CD14-positive monocyte (primary cell): ENCODE results near the gene CYP46A1. TPM values are rescaled to one million over a fixed set of nuclear protein-coding genes. Genes with fewer than 3 reads are reported as not detected.

Experiments used
- DNase-seq, 3 donors: peaks; one replicate each; pipeline ENCODE4 v3.0.0-alpha.2; 2011 to 2022
- H2AFZ ChIP-seq: 2 replicates; pipeline ENCODE4 v1.6.0; 2012; ENCODE audit warnings: mild to moderate bottlenecking, low read depth, low read length, inconsistent platforms; ENCODE audit not compliant: insufficient read depth, poor library complexity, severe bottlenecking
- H3K27ac ChIP-seq, 2 donors: 1 replicate in 1 of 2; 2 replicates in 1 of 2; pipeline ENCODE4 v1.5.1; 2012 to 2013; ENCODE audit warnings: low read length in 2 of 2, control low read depth in 1 of 2, inconsistent platforms in 1 of 2, low read depth in 1 of 2, mild to moderate bottlenecking in 1 of 2
- H3K27me3 ChIP-seq, 2 donors: one replicate each; pipeline versions ENCODE4 v1.6.0 to v1.6.1; 2011 to 2013; ENCODE audit warnings: low read length in 2 of 2; ENCODE audit not compliant: control insufficient read depth in 2 of 2, insufficient read depth in 2 of 2
- H3K36me3 ChIP-seq, 2 donors: replicated peaks in 1 of 2; 1 replicate in 1 of 2; 2 replicates in 1 of 2; pipeline versions ENCODE4 v1.5.1 to v1.6.1; 2012 to 2013; ENCODE audit warnings: low read length in 2 of 2, control low read depth in 1 of 2, inconsistent platforms in 1 of 2, mild to moderate bottlenecking in 1 of 2; ENCODE audit not compliant: insufficient read depth in 2 of 2, control insufficient read depth in 1 of 2
- H3K4me1 ChIP-seq, 2 donors: 1 replicate in 1 of 2; 2 replicates in 1 of 2; pipeline versions ENCODE4 v1.5.1 to v1.6.1; 2012 to 2013; ENCODE audit warnings: low read length in 2 of 2, control low read depth in 1 of 2, inconsistent platforms in 1 of 2, mild to moderate bottlenecking in 1 of 2, moderate library complexity in 1 of 2; ENCODE audit not compliant: insufficient read depth in 2 of 2, control insufficient read depth in 1 of 2
- H3K4me2 ChIP-seq: replicated peaks from 2 replicates; pipeline ENCODE3; 2012; ENCODE audit warnings: low read length, moderate library complexity, mild to moderate bottlenecking; ENCODE audit not compliant: poor library complexity, severe bottlenecking; ENCODE audit errors: extremely low read depth
- H3K4me3 ChIP-seq, 3 experiments: fragments of 200-600 bp in 1 of 3; sonication (generic) in 1 of 3; replicated peaks in 1 of 3; 1 replicate in 2 of 3; 2 replicates in 1 of 3; pipeline ENCODE4 v1.5.1; 2011 to 2013; ENCODE audit warnings: low read length in 3 of 3, mild to moderate bottlenecking in 3 of 3, control low read depth in 2 of 3, low read depth in 2 of 3, inconsistent platforms in 1 of 3, moderate library complexity in 1 of 3
- H3K79me2 ChIP-seq: 2 replicates; pipeline ENCODE4 v1.6.0; 2012; ENCODE audit warnings: mild to moderate bottlenecking, control low read depth, inconsistent platforms, low read length, moderate library complexity; ENCODE audit not compliant: insufficient read depth
- H3K9ac ChIP-seq: 2 replicates; pipeline ENCODE4 v1.6.0; 2017; ENCODE audit warnings: low read length, mild to moderate bottlenecking; ENCODE audit not compliant: insufficient read depth, poor library complexity, severe bottlenecking
- H3K9me3 ChIP-seq, 2 donors: replicated peaks in 1 of 2; 1 replicate in 1 of 2; 2 replicates in 1 of 2; pipeline versions ENCODE4 v1.5.1 to v1.6.1; 2012 to 2013; ENCODE audit warnings: low read length in 2 of 2, control low read depth in 1 of 2; ENCODE audit not compliant: control insufficient read depth in 1 of 2, insufficient read depth in 1 of 2
- H4K20me1 ChIP-seq: 2 replicates; pipeline ENCODE4 v1.6.0; 2012; ENCODE audit warnings: mild to moderate bottlenecking, low read length, control low read depth, moderate library complexity; ENCODE audit not compliant: insufficient read depth
- H3K27ac Mint-ChIP-seq, 7 donors: one replicate each; pipeline ENCODE4 v1.8.0; 2020; ENCODE audit warnings: mild to moderate bottlenecking in 7 of 7, mixed read lengths in 7 of 7, moderate library complexity in 6 of 7, inconsistent platforms in 2 of 7
- H3K27me3 Mint-ChIP-seq, 3 donors: one replicate each; pipeline ENCODE4 v1.8.0; 2021 to 2022; ENCODE audit warnings: low read depth in 3 of 3, mild to moderate bottlenecking in 3 of 3, mixed read lengths in 3 of 3, moderate library complexity in 3 of 3, inconsistent platforms in 1 of 3
- H3K36me3 Mint-ChIP-seq, 2 donors: one replicate each; pipeline ENCODE4 v1.8.0; 2020; ENCODE audit warnings: mixed read lengths in 2 of 2, inconsistent platforms in 1 of 2, mild to moderate bottlenecking in 1 of 2
- H3K4me1 Mint-ChIP-seq: one replicate; pipeline ENCODE4 v1.8.0; 2020; ENCODE audit warnings: mild to moderate bottlenecking, mixed read lengths
- H3K4me3 Mint-ChIP-seq, 2 donors: one replicate each; pipeline ENCODE4 v1.8.0; 2020; ENCODE audit warnings: mild to moderate bottlenecking in 2 of 2, mixed read lengths in 2 of 2, moderate library complexity in 1 of 2
- H3K9me3 Mint-ChIP-seq, 7 donors: one replicate each; pipeline ENCODE4 v1.8.0; 2020 to 2022; ENCODE audit warnings: mixed read lengths in 7 of 7, mild to moderate bottlenecking in 6 of 7, moderate library complexity in 6 of 7, inconsistent platforms in 2 of 7
- WGBS: methylation state at CpG from one replicate; pipeline ENCODE4 v1.1.5; 2013; ENCODE audit warnings: missing lambda C conversion rate; ENCODE audit not compliant: insufficient coverage; 5-methylcytosine and 5-hydroxymethylcytosine counted together
- intact Hi-C, 2 donors: fragments of 100-400 bp; cut with micrococcal nuclease; formaldehyde crosslinking; loops; one replicate each; pipeline versions ENCODE4 v1.15.0 to v1.15.1; 2023
- polyA plus RNA-seq, 3 donors: library from polyadenylated mRNA; depleted of rRNA in 1 of 3; unstranded in 2 of 3; stranded (reverse) in 1 of 3; fragments of 300-500 nt in 2 of 3; fragments of >200 nt in 1 of 3; fragmentation: Illumina TruSeq in 2 of 3; gene quantifications; 1 replicate in 2 of 3; 2 replicates in 1 of 3; pipeline ENCODE4 v1.2.3, GENCODE V29; 2012 to 2021
- TF ChIP-seq, protein P1 (sequence below): fragments of 200-600 bp; IDR thresholded peaks from one replicate; pipeline ENCODE4 v1.8.0; 2022; ENCODE audit warnings: antibody characterized with exemption, mild to moderate bottlenecking

Gene CYP46A1
- polyA plus RNA-seq, 3 donors, result not detected

DNA sequence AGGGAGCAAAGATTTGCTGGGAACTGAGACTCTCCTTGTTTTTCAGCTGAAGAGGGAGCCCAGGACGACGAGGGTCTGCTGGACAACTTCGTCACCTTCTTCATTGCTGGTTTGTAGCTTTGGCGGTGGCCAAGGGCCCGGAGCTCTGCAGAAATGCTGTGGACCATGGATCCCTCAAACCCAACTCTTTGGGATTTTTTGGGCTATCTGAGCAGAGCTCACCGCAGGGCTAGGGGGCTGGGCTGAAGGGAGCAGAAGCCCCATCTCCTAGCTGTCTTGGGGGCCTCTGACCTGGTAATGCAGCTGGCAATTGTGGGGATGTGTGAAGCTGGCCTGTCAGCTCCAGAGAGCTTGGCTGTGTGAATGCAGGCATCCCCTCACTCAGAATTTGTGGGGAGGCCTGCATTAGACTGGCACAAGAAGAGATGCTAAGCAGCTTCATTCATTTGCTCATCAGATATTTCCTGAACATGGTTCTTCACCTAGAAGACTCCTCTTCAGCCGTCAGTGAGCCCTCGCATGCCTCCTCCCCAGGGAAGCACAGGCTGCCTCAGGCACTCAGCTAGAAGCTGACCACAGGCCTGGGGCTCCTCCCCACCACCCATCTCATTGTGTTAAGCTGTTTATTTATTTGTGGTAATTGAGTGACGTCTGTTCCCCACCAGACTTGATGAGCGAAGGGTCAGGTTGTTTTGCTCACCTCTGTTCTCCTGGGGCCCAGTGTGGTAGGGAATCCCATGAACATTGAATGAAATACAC, 32.2 kb downstream of the CYP46A1 start:
- Mint-ChIP-seq H3K9me3 (peaks cover 0 to 2% (median 0%) of the 10 kb centered on the region in 7 donors), H3K4me3 (no peak overlapping the region), H3K27me3 (peaks cover 14 to 24% (median 17%) of the 10 kb centered on the region in 3 donors), H3K27ac (no peak overlapping the region), H3K4me1 (no peaks in the 10 kb centered on the region), H3K36me3 (no peaks in the 10 kb centered on the region)
- H3K27ac ChIP-seq, result no peak overlapping the region
- no peak overlapping the region for H3K4me3 ChIP-seq
- H3K79me2 ChIP-seq, result no peaks in the 10 kb centered on the region
- DNase-seq, result no peak
- WGBS, result 85% methylated on average over 10 of the region's 10 CpGs
- no peaks in the 10 kb centered on the region for H3K27me3 ChIP-seq
- H2AFZ ChIP-seq, result no peak overlapping the region
- no peaks in the 10 kb centered on the region for H3K9me3 ChIP-seq
- no peak overlapping the region for H3K4me2 ChIP-seq
- H3K36me3 ChIP-seq, result no peaks in the 10 kb centered on the region
- peak overlapping the region; percentile 4 for H3K9ac ChIP-seq
- H3K4me1 ChIP-seq, result no peaks in the 10 kb centered on the region
- intact Hi-C loops, result no loop called here
- no peaks in the 10 kb centered on the region for H4K20me1 ChIP-seq
- TF ChIP-seq, protein P1, sequence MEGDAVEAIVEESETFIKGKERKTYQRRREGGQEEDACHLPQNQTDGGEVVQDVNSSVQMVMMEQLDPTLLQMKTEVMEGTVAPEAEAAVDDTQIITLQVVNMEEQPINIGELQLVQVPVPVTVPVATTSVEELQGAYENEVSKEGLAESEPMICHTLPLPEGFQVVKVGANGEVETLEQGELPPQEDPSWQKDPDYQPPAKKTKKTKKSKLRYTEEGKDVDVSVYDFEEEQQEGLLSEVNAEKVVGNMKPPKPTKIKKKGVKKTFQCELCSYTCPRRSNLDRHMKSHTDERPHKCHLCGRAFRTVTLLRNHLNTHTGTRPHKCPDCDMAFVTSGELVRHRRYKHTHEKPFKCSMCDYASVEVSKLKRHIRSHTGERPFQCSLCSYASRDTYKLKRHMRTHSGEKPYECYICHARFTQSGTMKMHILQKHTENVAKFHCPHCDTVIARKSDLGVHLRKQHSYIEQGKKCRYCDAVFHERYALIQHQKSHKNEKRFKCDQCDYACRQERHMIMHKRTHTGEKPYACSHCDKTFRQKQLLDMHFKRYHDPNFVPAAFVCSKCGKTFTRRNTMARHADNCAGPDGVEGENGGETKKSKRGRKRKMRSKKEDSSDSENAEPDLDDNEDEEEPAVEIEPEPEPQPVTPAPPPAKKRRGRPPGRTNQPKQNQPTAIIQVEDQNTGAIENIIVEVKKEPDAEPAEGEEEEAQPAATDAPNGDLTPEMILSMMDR, result no peak

DNA sequence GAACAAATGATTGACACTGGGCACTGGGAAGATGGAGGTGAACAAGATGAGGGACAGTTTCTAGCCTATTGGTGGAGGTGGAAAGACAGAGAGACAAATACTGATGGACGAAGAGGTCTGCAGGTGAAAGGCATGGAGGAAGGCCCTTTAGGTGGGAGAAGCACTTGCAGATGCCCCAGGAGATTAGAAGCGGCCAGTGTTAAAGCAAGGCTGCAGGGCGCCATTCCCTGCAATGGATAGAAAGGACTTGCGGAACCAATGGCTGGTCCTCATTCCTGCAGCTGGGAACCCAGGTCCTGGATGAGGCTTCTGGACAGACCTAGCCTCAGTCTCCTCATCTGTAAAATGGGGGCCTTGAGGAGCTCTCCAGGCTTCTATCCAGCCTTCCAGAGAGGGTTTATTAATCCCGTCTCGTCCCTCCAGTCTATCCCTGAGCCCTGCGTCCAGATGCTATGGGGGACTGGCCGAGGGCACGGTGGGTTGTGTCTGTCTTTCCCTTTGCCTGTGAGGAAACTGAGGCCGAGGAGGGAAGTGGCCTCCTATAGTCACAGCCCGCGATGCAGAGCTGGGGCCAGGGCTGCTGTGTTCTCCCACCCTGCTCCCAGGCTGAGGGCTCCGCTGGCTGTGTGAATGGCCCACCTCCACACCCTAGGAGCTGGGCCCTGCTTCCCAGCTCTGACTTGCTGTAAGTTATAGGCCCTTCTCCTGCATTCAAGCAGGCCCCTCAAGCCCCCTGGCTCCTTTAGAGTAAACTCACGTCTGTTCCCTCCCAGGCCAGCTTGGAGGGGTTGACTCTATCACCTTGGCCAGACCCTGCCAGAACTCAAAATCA, 33.0 kb downstream of the CYP46A1 start:
- H3K36me3 Mint-ChIP-seq, result no peaks in the 10 kb centered on the region
- Histone ChIP-seq H2AFZ (no peak overlapping the region), H3K4me3 (no peak overlapping the region), H3K79me2 (no peaks in the 10 kb centered on the region), H4K20me1 (no peaks in the 10 kb centered on the region), H3K27ac (no peak overlapping the region), H3K9ac (peak overlapping the region; percentile 4), H3K4me2 (no peak overlapping the region), H3K36me3 (no peaks in the 10 kb centered on the region), H3K4me1 (no peaks in the 10 kb centered on the region), H3K9me3 (no peaks in the 10 kb centered on the region), H3K27me3 (no peaks in the 10 kb centered on the region)
- peaks cover 14 to 20% (median 20%) of the 10 kb centered on the region in 3 donors for H3K27me3 Mint-ChIP-seq
- no peak overlapping the region for H3K4me3 Mint-ChIP-seq
- no peaks in the 10 kb centered on the region for H3K4me1 Mint-ChIP-seq
- intact Hi-C loops, result no loop called here
- WGBS, result 97% methylated on average over 11 of the region's 14 CpGs
- peak overlapping the region in 1 of 7 donors; percentile 38 for H3K27ac Mint-ChIP-seq
- no peak for DNase-seq
- TF ChIP-seq, protein P1, result no peak
- peaks cover 0 to 2% (median 0%) of the 10 kb centered on the region in 7 donors for H3K9me3 Mint-ChIP-seq
